ENCODE measurements around the gene ADIG. TPM values are rescaled to one million over a fixed set of nuclear protein-coding genes. Genes with fewer than 3 reads are reported as not detected.
A peak's percentile ranks its signal among the peaks of the same experiment; 100 is the strongest.

ADIG gene
- total and polyA plus RNA-seq, 2 of the 13 experiments (the other 11 are each of a cell fraction or from before 2014, with no cell fraction given), result 0.15 TPM; not detected in 1

DNA sequence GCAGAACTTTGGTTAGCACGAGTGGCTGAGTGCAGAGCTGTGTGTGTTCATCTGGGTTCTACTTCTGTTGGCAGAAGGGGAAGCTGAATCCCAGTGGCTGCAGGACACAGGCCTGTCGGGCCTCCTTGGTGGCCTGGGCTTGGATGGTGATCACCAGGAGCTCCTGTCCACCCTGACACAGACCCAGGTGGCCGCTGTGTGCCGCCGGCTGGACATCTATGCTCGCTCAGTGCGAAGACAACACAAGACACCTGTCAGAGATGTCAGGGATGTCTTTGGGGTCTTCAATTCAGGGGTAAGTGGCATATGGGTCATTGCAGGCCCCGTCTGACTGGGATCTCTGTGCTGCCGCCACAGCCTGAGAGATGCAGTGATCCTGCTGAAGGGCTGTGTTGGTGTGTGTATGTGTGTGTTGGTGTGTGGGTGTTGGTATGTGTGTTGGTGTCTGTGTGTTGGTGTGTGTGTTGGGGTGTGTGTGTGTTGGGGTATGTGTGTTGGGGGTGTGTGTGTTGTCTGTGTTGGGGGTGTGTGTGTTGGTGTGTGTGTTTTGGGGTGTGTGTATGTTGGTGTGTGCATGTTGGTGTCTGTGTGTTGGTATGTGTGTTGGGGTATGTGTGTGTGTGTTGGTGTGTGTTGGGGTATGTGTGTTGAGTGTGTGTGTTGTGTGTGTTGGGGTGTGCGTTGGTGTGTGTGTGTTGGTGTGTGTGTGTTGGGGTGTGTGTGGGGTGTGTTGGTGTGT lies 46.1 kb downstream of the ADIG start (continued):
- TF ChIP-seq CEBPZ (IDR thresholded peaks at IDR 0.05; ENCODE audit: low read length) (no peak), ZSCAN9 (CRISPR knock-in tag; IDR thresholded peaks at IDR 0.05; ENCODE audit: borderline replicate concordance) (no peak), NBN (conservative IDR thresholded peaks at IDR 0.05) (0 out of 2 replicates have a peak, but pooled peaks have one; percentile 56), NFKB2 (CRISPR knock-in tag; IDR thresholded peaks at IDR 0.05; ENCODE audit: borderline replicate concordance) (no peak), ATRX (CRISPR knock-in tag; IDR thresholded peaks at IDR 0.05; ENCODE audit: borderline replicate concordance) (no peak), LCORL (IDR thresholded peaks at IDR 0.05) (peak; percentile 15; the same call in 1 of the 2 replicates), LCORL (CRISPR knock-in tag; IDR thresholded peaks at IDR 0.05) (no peak), ZNF263 (CRISPR knock-in tag; IDR thresholded peaks at IDR 0.05) (no peak), IRX3 (CRISPR knock-in tag; IDR thresholded peaks at IDR 0.05; ENCODE audit: borderline replicate concordance, low read depth) (no peak), FIP1L1 (IDR thresholded peaks at IDR 0.05; ENCODE audit: borderline replicate concordance, insufficient read depth, low read depth, low read length) (no peak), ZNF207 (IDR thresholded peaks at IDR 0.05; ENCODE audit: borderline replicate concordance) (peak; percentile 48; the same call in 1 of the 2 replicates), ZZZ3 (CRISPR knock-in tag; IDR thresholded peaks at IDR 0.05; ENCODE audit: borderline replicate concordance) (no peak), CEBPB (IDR thresholded peaks at IDR 0.05; ENCODE audit: borderline replicate concordance, low read depth, low read length) (no peak), HIVEP1 (CRISPR knock-in tag; IDR thresholded peaks at IDR 0.05) (no peak), SMARCE1 (IDR thresholded peaks at IDR 0.05; ENCODE audit: borderline replicate concordance) (no peak), ZNF564 (CRISPR knock-in tag; IDR thresholded peaks at IDR 0.05) (no peak), SRSF9 (IDR thresholded peaks at IDR 0.05; ENCODE audit: borderline replicate concordance, insufficient read depth, low read depth, low read length, poor library complexity, severe bottlenecking) (no peak), ATF3 (CRISPR knock-in tag; IDR thresholded peaks at IDR 0.05) (no peak), ATAD3A (CRISPR knock-in tag; IDR thresholded peaks at IDR 0.05) (no peak), JUNB (CRISPR knock-in tag; IDR thresholded peaks at IDR 0.05; ENCODE audit: borderline replicate concordance) (0 out of 2 replicates have a peak, but pooled peaks have one; percentile 49), ZNF333 (CRISPR knock-in tag; IDR thresholded peaks at IDR 0.05; ENCODE audit: borderline replicate concordance) (no peak), FOXK2 (IDR thresholded peaks at IDR 0.05) (peak; percentile 25; the same call in 1 of the 2 replicates), TRIM22 (IDR thresholded peaks at IDR 0.05) (peak; percentile 72; the same call in 1 of the 2 replicates), ZNF292 (CRISPR knock-in tag; IDR thresholded peaks at IDR 0.05; ENCODE audit: borderline replicate concordance, low read depth) (no peak), FOXP1 (IDR thresholded peaks at IDR 0.05) (0 out of 2 replicates have a peak, but pooled peaks have one; percentile 15), FOXP1 (CRISPR knock-in tag; IDR thresholded peaks at IDR 0.05) (no peak), SP2 (CRISPR knock-in tag; IDR thresholded peaks at IDR 0.05) (0 out of 2 replicates have a peak, but pooled peaks have one; percentile 24)

Measured in HepG2 (cell line).